CMK (cell line): ENCODE measurements around the gene CD74.
"Not testable (repeated sequence)": the region's sequence is repeated elsewhere in the genome, so short reads cannot be mapped to it uniquely, and the experiment has no call there.

ENCODE experiments used
- DNase-seq: peaks from one replicate; pipeline ENCODE4 v3.0.0-alpha.2; 2010; ENCODE audit warnings: low read depth

Gene CD74

GRCh38 chr5:150441813-150442698, 29.3 kb upstream of the CD74 start:
- DNase-seq = no peak

- DNase-seq = no peak
Measured at GRCh38 chr5:150440948-150441812, 28.5 kb upstream of the CD74 start.

GRCh38 chr5:150438873-150439546, 26.3 kb upstream of the CD74 start:
- no peak for DNase-seq

- peak; percentile 63 for DNase-seq
Measured at GRCh38 chr5:150436141-150436680, 23.5 kb upstream of the CD74 start.

- DNase-seq = no peak
Measured at GRCh38 chr5:150434464-150434863, 21.8 kb upstream of the CD74 start.

GRCh38 chr5:150431574-150431973, 18.9 kb upstream of the CD74 start:
- DNase-seq = no peak

GRCh38 chr5:150431048-150431447, 18.3 kb upstream of the CD74 start:
- no peak for DNase-seq

GRCh38 chr5:150429410-150429873, 16.7 kb upstream of the CD74 start:
- DNase-seq = no peak

- no peak for DNase-seq
Measured at GRCh38 chr5:150428978-150429377, 16.3 kb upstream of the CD74 start.

- DNase-seq = no peak
Measured at GRCh38 chr5:150428106-150428876, 15.6 kb upstream of the CD74 start.

- not testable (repeated sequence) for DNase-seq
Measured at GRCh38 chr5:150426165-150426564, 13.5 kb upstream of the CD74 start.

- DNase-seq = no peak
Measured at GRCh38 chr5:150422758-150423157, 10.0 kb upstream of the CD74 start.

GRCh38 chr5:150422075-150422474, 9.4 kb upstream of the CD74 start:
- no peak for DNase-seq

GRCh38 chr5:150419630-150420270, 7.0 kb upstream of the CD74 start:
- DNase-seq = no peak

- not testable (repeated sequence) for DNase-seq
Measured at GRCh38 chr5:150413902-150414790, 1.4 kb upstream of the CD74 start.

- DNase-seq = no peak
Measured at GRCh38 chr5:150413176-150413901, 629 bp upstream of the CD74 start.

GRCh38 chr5:150411245-150411979, 1.3 kb downstream of the CD74 start:
- no peak for DNase-seq

GRCh38 chr5:150410524-150411244, 2.0 kb downstream of the CD74 start:
- peak; percentile 36 for DNase-seq
